DMS114 treated with DMSO at 0.1 percent for 48 hours (cell line): Measurements from ENCODE around the gene PLEKHG5.

Source experiments
- DNase-seq: peaks from one replicate; lab custom pipeline; 2025; ENCODE audit not compliant: unreplicated experiment; lab: John Stamatoyannopoulos, UW

The PLEKHG5 gene

DNA sequence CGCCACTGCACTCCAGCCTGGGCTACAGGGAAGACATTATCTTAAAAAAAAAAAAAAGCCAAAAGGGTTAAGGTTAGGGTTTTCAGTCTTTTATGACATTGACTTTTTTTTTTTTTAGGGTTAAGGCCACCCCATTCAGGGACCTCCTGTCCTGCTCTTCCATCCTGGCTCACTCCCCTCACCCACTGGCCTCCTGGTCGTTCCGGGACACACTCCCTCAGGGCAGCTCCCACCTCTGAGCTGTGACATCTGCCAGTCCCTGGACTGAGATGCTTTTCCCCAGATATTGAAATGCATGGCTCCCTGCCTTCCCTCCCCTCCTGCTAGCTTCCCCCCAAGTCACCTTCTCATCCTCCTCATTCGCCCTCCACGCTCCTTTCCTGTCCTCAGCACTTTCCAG is 9.6 kb downstream of the PLEKHG5 start:
- DNase-seq: no peak

GRCh38 chr1:6477039-6477820 is 14.2 kb downstream of the PLEKHG5 start:
- DNase-seq: no peak

DNA sequence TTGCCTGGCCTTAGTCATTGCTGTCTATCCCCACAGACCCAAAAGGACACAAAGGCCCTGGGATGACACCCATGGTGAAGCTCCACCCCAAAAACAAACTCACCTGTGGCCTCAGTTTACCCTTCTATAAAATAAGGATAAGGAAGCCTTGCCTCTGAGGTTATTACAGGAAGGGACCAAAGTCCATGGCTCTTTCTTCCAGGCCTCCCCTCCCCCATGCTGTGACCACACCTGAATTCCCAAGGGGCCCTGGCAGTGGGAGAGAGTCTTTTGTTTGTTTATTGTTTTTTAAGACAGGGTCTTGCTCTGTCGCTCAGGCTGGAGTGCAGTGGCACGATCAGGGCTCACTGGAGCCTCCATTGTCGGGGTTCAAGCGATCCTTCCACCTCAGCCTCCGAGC is 15.0 kb downstream of the PLEKHG5 start:
- DNase-seq: no peak

- no peak for DNase-seq
Observed at GRCh38 chr1:6475381-6476133, 15.9 kb downstream of the PLEKHG5 start.

- no peak for DNase-seq
Observed at GRCh38 chr1:6474815-6475282, 16.6 kb downstream of the PLEKHG5 start.

DNA sequence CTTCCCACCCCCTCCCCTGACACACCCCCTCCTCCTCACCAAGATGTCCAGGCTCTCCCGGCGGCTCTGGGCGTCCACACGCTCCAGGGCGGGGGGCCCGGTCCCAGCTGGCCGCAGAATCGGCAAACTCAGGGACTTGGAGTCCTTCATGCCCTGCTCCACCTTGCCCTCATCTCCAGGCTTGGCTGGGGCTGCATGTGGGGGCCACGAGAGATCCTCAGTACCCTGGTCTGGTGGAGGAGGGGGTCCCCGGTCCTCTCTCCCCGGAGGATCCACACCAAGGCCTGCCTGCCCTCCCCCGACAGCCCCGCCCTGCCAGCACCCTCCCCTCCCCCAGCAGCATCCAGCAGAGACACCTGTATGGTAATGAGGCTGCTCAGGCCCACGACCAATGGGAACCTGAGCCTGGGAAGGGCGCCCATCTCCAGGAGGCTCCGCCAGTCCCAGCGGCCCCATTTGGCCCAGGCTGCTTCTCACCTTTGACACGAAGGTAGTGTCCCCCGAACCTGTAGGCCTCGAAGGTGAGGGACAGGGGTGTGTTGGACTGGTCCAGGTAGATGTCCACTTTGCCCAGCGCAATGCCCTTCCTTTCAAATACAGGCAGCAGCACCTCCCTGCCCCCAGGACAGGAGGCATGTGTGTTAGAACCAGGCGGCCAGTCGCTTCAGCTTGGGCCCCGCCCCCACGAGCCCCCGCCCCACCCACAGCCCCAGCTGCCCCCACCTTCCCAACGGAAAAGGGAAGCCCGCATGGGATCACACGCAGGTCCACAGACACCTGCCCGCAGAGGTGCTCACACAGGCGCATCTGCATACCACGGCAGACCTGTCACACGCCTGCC is 17.3 kb downstream of the PLEKHG5 start:
- no peak for DNase-seq

DNA sequence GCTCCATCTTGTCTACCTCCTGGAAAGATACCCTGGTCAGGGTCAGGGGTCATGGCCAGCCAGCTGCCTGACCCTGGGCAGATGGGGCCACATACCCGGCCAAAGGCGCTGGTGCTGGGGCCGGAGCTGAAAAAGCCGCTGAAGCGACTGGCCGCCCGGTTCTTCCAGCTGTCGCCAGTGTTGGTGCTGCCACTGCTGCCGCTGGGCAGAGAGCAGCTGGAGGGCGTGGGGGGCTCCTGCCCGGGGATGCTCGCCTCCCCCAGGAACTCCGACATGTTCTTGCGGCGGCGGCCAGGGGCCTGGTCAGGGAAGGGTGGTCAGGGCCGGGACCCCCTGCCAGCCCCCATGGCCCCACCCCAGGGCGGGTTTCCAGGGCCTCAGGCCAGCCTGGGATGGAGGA is 18.3 kb downstream of the PLEKHG5 start:
- DNase-seq: no peak

DNA sequence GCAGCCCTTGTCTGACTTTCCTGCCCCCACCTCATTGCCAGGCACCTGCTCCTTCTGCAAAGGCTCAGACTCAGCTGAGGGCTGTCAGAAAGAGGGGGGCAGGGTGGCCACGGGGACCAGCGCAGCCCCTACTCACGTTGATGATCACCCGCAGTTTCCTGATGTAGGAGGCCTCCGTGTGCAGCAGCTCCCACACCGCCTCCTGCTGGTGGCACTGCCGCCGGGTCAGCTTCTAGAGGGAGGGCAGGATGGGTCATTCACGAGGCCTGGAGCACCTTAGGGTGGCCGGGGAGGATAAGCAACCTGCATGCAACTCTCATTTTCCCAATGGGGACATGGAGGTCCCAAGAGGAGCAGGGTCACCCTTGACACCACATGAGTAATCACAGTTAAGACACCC is 19.1 kb downstream of the PLEKHG5 start:
- DNase-seq: no peak

DNA sequence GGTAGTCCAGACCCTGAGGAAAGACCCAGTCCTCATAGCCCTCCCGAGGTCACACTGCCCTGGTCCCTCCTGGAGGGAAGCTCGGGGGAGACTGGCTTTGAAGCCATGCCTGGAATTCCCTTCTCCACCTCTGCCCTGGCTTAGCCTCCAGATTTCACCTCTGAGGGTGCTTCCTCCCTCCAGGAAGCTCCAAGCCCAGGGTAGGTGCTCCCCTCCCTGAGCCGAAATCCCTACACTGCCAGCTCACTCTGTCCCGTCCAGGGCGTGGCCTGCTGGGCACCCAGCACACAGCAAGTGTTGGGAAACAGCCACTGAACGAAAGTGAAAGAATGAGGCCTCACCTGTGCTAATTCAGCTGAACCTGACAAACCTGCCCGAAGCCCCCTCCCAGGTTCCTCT is 19.5 kb downstream of the PLEKHG5 start:
- no peak for DNase-seq

DNA sequence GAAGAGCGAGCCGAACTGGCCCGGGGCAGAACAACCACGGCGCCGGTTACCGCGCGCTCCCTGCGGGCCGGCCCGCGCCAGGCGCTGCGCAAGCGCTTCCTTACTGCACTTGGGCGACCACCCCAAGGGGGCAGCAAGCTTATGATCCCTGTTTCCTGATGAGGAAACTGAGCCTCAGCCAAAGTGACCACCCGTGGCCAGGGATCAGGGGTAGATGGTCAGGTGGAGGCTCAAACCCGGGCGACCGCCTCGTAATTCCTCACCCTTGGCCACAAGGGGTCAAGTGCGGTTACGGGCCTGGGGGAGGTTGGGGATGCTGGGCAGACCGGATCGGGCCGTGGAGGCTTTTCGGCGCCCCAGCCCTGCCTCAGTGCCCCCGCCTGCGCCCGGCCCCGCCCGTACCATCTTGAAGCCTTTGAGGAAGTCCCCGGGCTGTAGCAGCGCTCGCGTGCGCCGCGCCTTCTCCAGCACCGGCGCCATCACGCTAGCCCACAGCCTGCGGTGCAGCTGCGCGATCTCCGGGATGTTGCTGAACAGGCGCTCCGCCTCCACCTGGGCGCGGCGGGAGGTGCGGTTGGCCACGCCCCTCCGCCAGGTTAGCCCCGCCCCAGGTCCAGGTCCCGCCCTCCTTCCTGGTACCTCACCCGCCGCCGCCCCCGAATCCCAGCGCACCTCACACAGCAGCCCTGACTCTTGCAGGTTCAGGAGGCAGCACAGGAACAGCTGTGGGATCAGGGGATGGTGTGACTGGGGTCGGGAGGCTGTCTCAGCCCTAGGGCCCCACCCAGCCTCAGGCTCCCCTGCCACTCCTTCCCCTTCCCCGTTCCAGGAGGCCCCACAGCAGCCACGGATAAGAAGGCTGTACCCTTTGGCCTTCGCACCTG is 20.1 kb downstream of the PLEKHG5 start:
- DNase-seq: no peak

GRCh38 chr1:6470132-6471085 is 21.1 kb downstream of the PLEKHG5 start:
- no peak for DNase-seq

DNA sequence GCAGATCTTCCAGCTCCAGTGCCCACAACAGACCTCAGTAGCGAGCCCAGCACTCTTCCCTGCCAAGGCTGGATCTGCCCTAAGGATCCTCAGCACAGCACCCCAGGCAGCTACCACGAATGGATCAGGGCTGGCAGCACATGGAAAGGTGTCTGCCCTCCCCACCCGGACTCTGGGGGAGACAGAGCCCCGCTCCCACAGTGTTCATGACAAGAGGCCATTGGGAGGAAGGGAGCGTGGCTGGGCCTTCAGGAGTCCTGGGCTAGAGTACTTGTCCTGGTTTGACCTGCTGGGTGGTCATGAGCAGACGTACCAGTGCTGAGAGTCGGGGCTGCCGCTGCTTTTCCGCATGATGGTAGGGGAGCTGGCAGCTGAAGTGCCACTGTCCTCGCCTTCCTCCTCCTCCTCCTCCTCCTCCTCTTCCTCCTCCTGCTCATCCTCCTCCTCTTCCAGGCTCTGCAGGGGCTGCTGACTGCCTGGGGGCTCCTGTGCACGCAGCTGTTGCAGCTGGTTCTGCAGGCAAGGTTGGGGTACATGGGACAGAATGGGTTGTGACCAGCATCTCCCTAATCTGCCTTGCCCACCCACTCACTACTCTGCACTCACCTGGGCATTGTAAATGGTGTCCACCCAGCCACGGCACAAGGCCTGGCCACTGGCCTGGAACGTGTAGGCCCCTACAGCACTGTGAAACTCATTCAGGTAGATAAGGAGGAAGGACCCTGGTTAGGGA is 22.6 kb downstream of the PLEKHG5 start:
- no peak for DNase-seq

GRCh38 chr1:6467744-6468688 is 23.5 kb downstream of the PLEKHG5 start:
- DNase-seq: no peak

DNA sequence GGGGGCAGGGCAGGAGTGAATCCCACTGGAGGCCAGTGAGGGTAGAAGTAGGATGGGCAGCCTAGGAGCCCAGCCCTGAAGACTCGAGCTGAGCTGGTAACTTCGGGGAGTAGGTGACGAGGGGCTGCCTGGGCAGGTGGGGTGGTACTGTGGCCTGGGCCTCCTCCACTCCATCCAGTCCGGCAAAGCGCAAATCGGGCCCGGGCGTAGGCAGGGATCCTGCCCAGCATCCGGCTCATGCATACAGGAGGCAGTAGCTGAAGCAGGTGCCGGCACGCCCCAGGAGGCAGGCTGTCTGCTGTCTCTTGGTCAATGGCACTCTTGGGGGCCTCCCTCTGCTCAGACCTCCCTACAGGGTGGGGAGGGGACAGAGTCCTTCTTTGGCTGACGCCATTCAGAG is 24.2 kb downstream of the PLEKHG5 start:
- no peak for DNase-seq

- no peak for DNase-seq
Observed at GRCh38 chr1:6466751-6467150, 24.7 kb downstream of the PLEKHG5 start.

- no peak for DNase-seq
Observed at GRCh38 chr1:6466023-6466422, 25.4 kb downstream of the PLEKHG5 start, which contains the start of gene TNFRSF25. Gene TNFRSF25, minus strand, starts transcription at chr1:6466173. Its CDS starts 66 bp downstream, at chr1:6466107.

DNA sequence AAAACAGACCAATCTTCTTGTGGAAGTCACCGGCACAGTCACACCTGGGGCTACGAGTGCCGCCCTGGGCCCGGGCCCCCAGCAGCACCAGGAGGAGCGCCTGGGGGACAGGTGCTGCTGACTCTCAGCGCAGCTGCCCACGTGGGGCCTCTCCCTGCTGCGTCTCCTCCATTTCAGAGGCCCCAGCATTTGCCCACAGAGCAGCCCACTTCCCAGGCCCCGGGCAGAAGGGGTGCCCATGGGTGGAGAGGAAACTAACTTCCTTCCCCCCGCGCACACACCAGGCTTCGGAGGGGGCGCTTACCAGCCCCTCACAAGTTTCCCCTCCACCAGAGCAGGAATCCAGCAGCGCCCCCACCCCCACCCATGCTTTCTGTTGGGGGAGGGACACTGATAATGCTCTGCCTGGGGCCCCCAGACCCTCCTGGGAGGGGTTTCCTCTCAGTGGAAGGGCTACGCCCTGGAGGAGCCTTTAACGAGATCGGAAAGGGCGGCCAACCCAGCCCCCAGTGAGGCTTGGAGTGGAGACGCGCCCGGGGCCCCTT is 25.9 kb downstream of the PLEKHG5 start:
- no peak for DNase-seq
